WTC11 (cell line): ENCODE results near the gene C1QTNF12. TPM values are rescaled to one million over a fixed set of nuclear protein-coding genes. Genes with fewer than 3 reads are reported as not detected.
A peak's percentile ranks its signal among the peaks of the same experiment; 100 is the strongest.

Experiments
- ATAC-seq: fragments of 200-7000 bp; cut with Tn5 transposase; 2 replicates; pipeline ENCODE4 v1.10.0; 2021; ENCODE audit warnings: mild to moderate bottlenecking, moderate library complexity
- CTCF ChIA-PET: fragments of 300-600 bp; sonication (Branson Sonifier 250); formaldehyde crosslinking; loops from one replicate; lab custom pipeline; 2021; ENCODE audit warnings: antibody characterized with exemption; lab: Charles Lee
- POLR2A ChIA-PET: fragments of 350-600 bp; sonication (Branson Sonifier 250); formaldehyde crosslinking; loops from one replicate; lab custom pipeline; 2021; ENCODE audit warnings: antibody characterized with exemption; lab: Charles Lee
- DNase-seq: peaks from one replicate; pipeline ENCODE4 v3.0.0; 2021; ENCODE audit warnings: low spot score
- H3K27ac Mint-ChIP-seq: 2 replicates; pipeline ENCODE4 v1.8.0; 2021; ENCODE audit warnings: mixed read lengths
- H3K27me3 Mint-ChIP-seq: 2 replicates; pipeline ENCODE4 v1.8.0; 2021; ENCODE audit warnings: low read depth, mild to moderate bottlenecking, moderate library complexity, mixed read lengths
- H3K36me3 Mint-ChIP-seq: 2 replicates; pipeline ENCODE4 v1.8.0; 2021; ENCODE audit warnings: mixed read lengths
- H3K4me1 Mint-ChIP-seq: 2 replicates; pipeline ENCODE4 v1.8.0; 2022; ENCODE audit warnings: mixed read lengths
- H3K4me3 Mint-ChIP-seq: 2 replicates; pipeline ENCODE4 v1.8.0; 2021; ENCODE audit warnings: mild to moderate bottlenecking, moderate library complexity, mixed read lengths
- H3K9me3 Mint-ChIP-seq: 2 replicates; pipeline ENCODE4 v1.8.0; 2021; ENCODE audit warnings: mixed read lengths
- ARID4B ChIP-seq: sonication (generic); formaldehyde crosslinking; IDR thresholded peaks from 2 replicates; pipeline ENCODE4 v1.8.0; 2023; ENCODE audit warnings: missing genetic modification reagents, mild to moderate bottlenecking, borderline replicate concordance
- ATF6 ChIP-seq: sonication (generic); formaldehyde crosslinking; IDR thresholded peaks from 2 replicates; pipeline ENCODE4 v1.8.1; 2023; ENCODE audit warnings: mild to moderate bottlenecking, missing genetic modification reagents
- CBFB ChIP-seq: sonication (generic); formaldehyde crosslinking; IDR thresholded peaks from 2 replicates; pipeline ENCODE4 v1.8.1; 2022; ENCODE audit warnings: mild to moderate bottlenecking, low read depth, missing genetic modification reagents
- ERG ChIP-seq: fragments of 250-450 bp; sonication (Bioruptor Pico); IDR thresholded peaks from 2 replicates; pipeline ENCODE4 v1.8.0; 2021; ENCODE audit warnings: mild to moderate bottlenecking
- ESRRA ChIP-seq: sonication (generic); formaldehyde crosslinking; IDR thresholded peaks from 2 replicates; pipeline ENCODE4 v1.8.1; 2022; ENCODE audit warnings: mild to moderate bottlenecking, missing genetic modification reagents, borderline replicate concordance
- FOXJ3 ChIP-seq: sonication (generic); formaldehyde crosslinking; IDR thresholded peaks from 2 replicates; pipeline ENCODE4 v1.9.0; 2021; ENCODE audit warnings: missing genetic modification reagents, mild to moderate bottlenecking, borderline replicate concordance
- GABPB1 ChIP-seq: sonication (generic); formaldehyde crosslinking; IDR thresholded peaks from 2 replicates; pipeline ENCODE4 v1.8.1; 2023; ENCODE audit warnings: mild to moderate bottlenecking, missing genetic modification reagents
- NFE2L1 ChIP-seq: sonication (generic); formaldehyde crosslinking; IDR thresholded peaks from 2 replicates; pipeline ENCODE4 v1.8.1; 2023; ENCODE audit warnings: missing genetic modification reagents
- NR1H2 ChIP-seq: sonication (generic); formaldehyde crosslinking; IDR thresholded peaks from 2 replicates; pipeline ENCODE4 v1.9.0; 2021; ENCODE audit warnings: mild to moderate bottlenecking, moderate library complexity, missing genetic modification reagents
- NR3C1 ChIP-seq: sonication (generic); formaldehyde crosslinking; conservative IDR thresholded peaks from 2 replicates; pipeline ENCODE4 v1.8.1; 2023; ENCODE audit warnings: low read depth, mild to moderate bottlenecking, missing genetic modification reagents
- PRRX2 ChIP-seq: fragments of 250-450 bp; sonication (Bioruptor Pico); IDR thresholded peaks from 2 replicates; pipeline ENCODE4 v1.8.0; 2021; ENCODE audit warnings: mild to moderate bottlenecking
- RELA ChIP-seq: sonication (generic); formaldehyde crosslinking; IDR thresholded peaks from 2 replicates; pipeline ENCODE4 v1.8.1; 2022; ENCODE audit warnings: missing genetic modification reagents, mild to moderate bottlenecking, borderline replicate concordance
- SMAD4 ChIP-seq: sonication (generic); formaldehyde crosslinking; IDR thresholded peaks from 2 replicates; pipeline ENCODE4 v1.8.0; 2022; ENCODE audit warnings: mild to moderate bottlenecking, missing genetic modification reagents
- TCF7 ChIP-seq: sonication (generic); formaldehyde crosslinking; IDR thresholded peaks from 2 replicates; pipeline ENCODE4 v1.8.0; 2022; ENCODE audit warnings: mild to moderate bottlenecking, low read depth, missing genetic modification reagents, moderate library complexity
- TEAD1 ChIP-seq: sonication (generic); formaldehyde crosslinking; IDR thresholded peaks from 2 replicates; pipeline ENCODE4 v1.8.0; 2022; ENCODE audit warnings: mild to moderate bottlenecking, missing genetic modification reagents
- TEAD4 ChIP-seq: sonication (generic); formaldehyde crosslinking; IDR thresholded peaks from 2 replicates; pipeline ENCODE4 v1.8.0; 2022; ENCODE audit warnings: mild to moderate bottlenecking, missing genetic modification reagents
- USF1 ChIP-seq: sonication (generic); formaldehyde crosslinking; IDR thresholded peaks from 2 replicates; pipeline ENCODE4 v1.8.0; 2022; ENCODE audit warnings: mild to moderate bottlenecking, missing genetic modification reagents
- ZBTB21 ChIP-seq: sonication (generic); formaldehyde crosslinking; IDR thresholded peaks from 2 replicates; pipeline ENCODE4 v1.8.1; 2023; ENCODE audit warnings: mild to moderate bottlenecking, missing genetic modification reagents, borderline replicate concordance
- ZBTB43 ChIP-seq: sonication (generic); formaldehyde crosslinking; IDR thresholded peaks from 2 replicates; pipeline ENCODE4 v1.8.1; 2023; ENCODE audit warnings: mild to moderate bottlenecking, missing genetic modification reagents
- ZNF121 ChIP-seq: sonication (generic); formaldehyde crosslinking; IDR thresholded peaks from 2 replicates; pipeline ENCODE4 v1.8.0; 2023; ENCODE audit warnings: missing genetic modification reagents
- ZNF423 ChIP-seq: fragments of 250-450 bp; sonication (Bioruptor Pico); IDR thresholded peaks from 2 replicates; pipeline ENCODE4 v2.1.2; 2022; ENCODE audit warnings: mild to moderate bottlenecking, moderate library complexity
- ZNF671 ChIP-seq: fragments of 250-450 bp; sonication (Bioruptor Pico); IDR thresholded peaks from 2 replicates; pipeline ENCODE4 v1.8.0; 2021; ENCODE audit warnings: mild to moderate bottlenecking
- total RNA-seq: library from RNA; stranded (reverse); gene quantifications from 3 replicates; pipeline ENCODE4 v1.2.3, GENCODE V29; 2021

Gene C1QTNF12
- total RNA-seq, 1 experiment from 2014 or later: 10.3 TPM

GRCh38 chr1:1223321-1223720 is 23.2 kb downstream of the C1QTNF12 start (continued):
- TF ChIP-seq ZNF423 (no peak), ZNF121 (CRISPR knock-in tag) (no peak; the same call in 1 of the 2 replicates), TEAD4 (CRISPR knock-in tag) (no peak), ERG (no peak), SMAD4 (no peak), ATF6 (no peak)

GRCh38 chr1:1222575-1223225 is 23.8 kb downstream of the C1QTNF12 start:
- ATAC-seq (no peak), DNase-seq (no peak)
- Mint-ChIP-seq H3K27ac (peak overlapping the region; percentile 74; the same call in 1 of the 2 replicates), H3K36me3 (peaks cover 17% of the 10 kb centered on the region), H3K9me3 (no peaks in the 10 kb centered on the region), H3K27me3 (no peaks in the 10 kb centered on the region), H3K4me3 (no peak overlapping the region), H3K4me1 (no peaks in the 10 kb centered on the region)
- no peak for TF ChIP-seq ATF6
- TF ChIP-seq TEAD1 (CRISPR knock-in tag): no peak
- TF ChIP-seq ESRRA (CRISPR knock-in tag): no peak
- ChIA-PET CTCF (no interaction called here), POLR2A (no interaction called here)

GRCh38 chr1:1221887-1222574 is 24.5 kb downstream of the C1QTNF12 start:
- Mint-ChIP-seq H3K27me3 (no peaks in the 10 kb centered on the region), H3K36me3 (peaks cover 17% of the 10 kb centered on the region), H3K27ac (no peak overlapping the region), H3K9me3 (no peaks in the 10 kb centered on the region), H3K4me3 (no peak overlapping the region), H3K4me1 (no peaks in the 10 kb centered on the region)
- DNase-seq: no peak
- CTCF ChIA-PET: no interaction called here
- ATAC-seq: no peak
- POLR2A ChIA-PET: no interaction called here
- TF ChIP-seq ZBTB21 (no peak), FOXJ3 (CRISPR knock-in tag) (no peak), NR3C1 (CRISPR knock-in tag) (no peak), TCF7 (CRISPR knock-in tag) (no peak), GABPB1 (no peak), NFE2L1 (CRISPR knock-in tag) (no peak), USF1 (CRISPR knock-in tag) (no peak), RELA (CRISPR knock-in tag) (no peak), PRRX2 (no peak), CBFB (CRISPR knock-in tag) (no peak), ARID4B (CRISPR knock-in tag) (no peak), NR1H2 (no peak), ZBTB43 (CRISPR knock-in tag) (no peak), ZNF671 (CRISPR knock-in tag) (no peak)
